Skin epidermis (tissue), 12 donors: ENCODE results near the gene OR1F1.
"Not testable (repeated sequence)": the region's sequence is repeated elsewhere in the genome, so short reads cannot be mapped to it uniquely, and the experiment has no call there.

Experiments used
- H3K27ac ChIP-seq, 21 experiments: fragments of 200-600 bp; sonication (generic) in 11 of 21; one replicate each; pipeline ENCODE4 v1.5.0; 2020; ENCODE audit warnings: mild to moderate bottlenecking in 3 of 21, inconsistent platforms in 2 of 21, moderate library complexity in 2 of 21
- H3K4me3 ChIP-seq, 7 experiments: fragments of 200-600 bp; sonication (generic) in 2 of 7; one replicate each; pipeline ENCODE4 v1.5.0; 2020; ENCODE audit warnings: inconsistent platforms in 2 of 7, mild to moderate bottlenecking in 2 of 7, moderate library complexity in 1 of 7

Gene OR1F1

DNA sequence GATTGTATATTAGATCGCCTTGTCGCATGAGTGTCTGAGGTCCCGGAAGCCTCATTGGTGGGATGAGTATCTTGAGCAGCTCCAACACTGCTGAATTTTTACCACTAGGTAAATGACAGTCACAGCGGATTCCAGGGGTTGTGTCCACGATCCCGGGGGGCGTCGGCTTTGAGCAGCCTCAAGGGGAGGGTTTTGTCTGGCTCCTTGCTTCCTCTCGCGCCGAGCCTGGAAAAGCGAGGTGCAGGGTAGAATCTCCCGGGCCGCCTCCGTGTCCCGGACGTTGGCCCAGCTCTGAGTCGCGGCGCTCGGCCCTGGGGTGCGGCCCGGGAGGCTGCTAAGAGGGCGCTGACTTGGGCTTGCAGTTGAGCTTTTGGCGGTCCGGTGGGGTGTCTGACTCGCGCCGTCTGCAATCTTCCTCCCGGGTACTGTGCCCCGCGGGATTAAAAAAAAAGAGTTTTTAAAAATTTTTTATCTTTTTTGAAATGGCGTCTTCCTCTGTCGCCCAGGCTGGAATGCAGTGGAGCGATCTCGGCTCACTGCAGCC is 4.5 kb downstream of the OR1F1 start:
- H3K4me3 ChIP-seq = no peak overlapping the region
- H3K27ac ChIP-seq = no peak overlapping the region

DNA sequence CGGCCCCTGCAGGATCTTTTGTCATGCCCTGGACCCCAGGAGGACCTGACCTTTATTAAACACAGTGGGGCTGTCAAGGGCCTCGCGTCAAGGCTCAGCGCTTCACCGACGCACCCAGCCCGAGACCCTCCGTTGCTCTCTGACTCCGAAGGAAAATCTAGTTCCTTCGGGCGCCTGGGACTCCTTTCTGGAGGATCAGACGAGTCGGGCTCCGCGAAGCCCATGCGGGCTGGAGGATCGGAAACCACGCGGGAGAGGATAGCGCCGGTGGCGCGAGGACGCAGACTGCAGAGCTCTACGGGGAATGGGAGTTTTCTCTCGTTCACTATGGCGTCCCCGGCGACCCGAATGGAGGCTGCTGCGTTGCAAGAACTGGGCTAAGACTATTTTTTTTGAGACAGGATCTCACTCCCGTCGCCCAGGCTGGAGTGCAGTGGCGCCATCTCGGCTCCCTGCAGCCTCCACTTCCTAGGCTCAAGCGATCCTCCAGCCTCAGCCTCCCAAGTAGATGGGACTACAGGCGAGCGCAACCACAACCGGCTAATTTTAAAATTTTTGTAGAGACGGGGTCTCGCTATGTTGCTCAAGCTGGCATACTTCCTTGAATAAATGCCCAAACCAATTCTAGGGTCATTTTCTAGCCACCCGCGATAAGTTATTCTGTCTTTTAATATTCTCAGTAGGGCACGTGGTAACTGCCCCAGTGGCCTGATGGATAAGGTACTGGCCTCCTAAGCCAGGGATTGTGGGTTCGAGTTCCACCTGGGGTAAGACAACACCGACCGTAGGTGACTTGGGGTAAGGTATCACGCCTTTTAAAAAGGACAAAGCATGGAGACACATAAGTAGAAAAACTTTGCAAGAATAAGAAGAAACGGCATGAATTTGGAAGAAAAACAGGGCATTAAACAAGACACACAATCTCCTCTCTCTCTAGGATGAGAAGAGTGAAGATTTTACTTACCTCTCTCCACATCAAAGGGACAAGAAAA is 5.5 kb downstream of the OR1F1 start:
- H3K4me3 ChIP-seq = no peak overlapping the region
- no peak overlapping the region for H3K27ac ChIP-seq

DNA sequence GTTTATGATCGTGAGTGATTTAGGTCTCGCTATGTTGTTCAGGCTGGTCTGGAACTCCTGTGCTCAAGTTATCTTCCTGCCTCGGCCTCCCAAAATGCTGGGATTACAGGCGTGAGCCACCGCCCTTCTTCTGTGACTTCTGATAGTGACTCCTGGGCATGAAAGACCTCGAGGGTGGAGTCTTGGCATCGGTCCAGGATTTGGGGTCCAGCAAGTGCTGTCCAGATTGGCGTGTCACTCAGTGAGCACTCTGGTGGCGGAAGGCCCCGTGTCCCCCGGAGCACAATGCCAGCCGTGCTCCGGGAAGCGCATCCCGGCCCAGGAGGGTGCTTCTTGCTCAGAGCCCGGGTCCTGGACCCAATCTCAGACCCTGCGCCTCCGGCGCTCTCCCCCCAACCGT is 6.8 kb downstream of the OR1F1 start:
- Histone ChIP-seq H3K4me3 (no peak overlapping the region), H3K27ac (no peak overlapping the region)

DNA sequence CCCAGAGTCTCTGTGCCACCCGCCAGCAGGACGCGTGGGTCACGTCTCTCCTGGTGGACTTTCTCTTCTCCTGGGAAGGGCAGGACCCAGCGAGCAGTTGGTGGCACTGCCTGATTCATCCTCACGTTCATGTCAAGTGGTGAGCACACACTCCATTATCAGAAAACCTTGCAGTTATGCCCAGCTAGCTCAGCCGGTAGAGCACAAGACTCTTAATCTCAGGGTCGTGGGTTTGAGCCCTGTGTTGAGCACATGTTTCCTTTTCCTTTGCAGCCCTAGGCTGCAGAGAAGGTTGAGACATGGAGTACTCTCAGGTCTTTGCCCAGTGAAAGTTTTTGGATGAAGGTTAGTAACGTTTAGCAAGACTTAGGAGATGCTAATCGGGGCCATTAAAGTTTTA is 8.0 kb downstream of the OR1F1 start:
- Histone ChIP-seq H3K4me3 (no peak overlapping the region), H3K27ac (no peak overlapping the region)

DNA sequence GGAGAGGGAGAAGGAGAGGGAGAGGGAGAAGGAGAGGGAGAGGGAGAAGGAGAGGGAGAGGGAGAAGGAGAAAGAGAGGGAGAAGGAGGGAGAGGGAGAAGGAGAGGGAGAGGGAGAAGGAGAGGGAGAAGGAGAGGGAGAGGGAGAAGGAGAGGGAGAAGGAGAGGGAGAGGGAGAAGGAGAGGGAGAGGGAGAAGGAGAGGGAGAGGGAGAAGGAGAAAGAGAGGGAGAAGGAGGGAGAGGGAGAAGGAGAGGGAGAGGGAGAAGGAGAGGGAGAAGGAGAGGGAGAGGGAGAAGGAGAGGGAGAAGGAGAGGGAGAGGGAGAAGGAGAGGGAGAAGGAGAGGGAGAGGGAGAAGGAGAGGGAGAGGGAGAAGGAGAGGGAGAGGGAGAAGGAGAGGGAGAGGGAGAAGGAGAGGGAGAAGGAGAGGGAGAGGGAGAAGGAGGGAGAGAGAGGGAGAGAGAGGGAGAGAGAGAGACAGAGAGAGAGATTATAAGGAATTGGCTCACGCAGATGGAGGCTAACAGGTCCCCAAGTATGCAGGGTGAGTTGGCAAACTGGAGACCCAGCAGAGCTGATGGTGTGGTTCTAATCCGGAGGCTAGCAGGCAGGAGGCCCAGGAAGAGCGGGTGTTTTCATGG is 9.8 kb downstream of the OR1F1 start:
- not testable (repeated sequence) for H3K4me3 ChIP-seq, H3K27ac ChIP-seq

- Histone ChIP-seq H3K27ac (no peak overlapping the region), H3K4me3 (no peak overlapping the region)
Measured at GRCh38 chr16:3198334-3199072, 10.5 kb downstream of the OR1F1 start.

- H3K4me3 ChIP-seq = no peak overlapping the region
- no peak overlapping the region for H3K27ac ChIP-seq
Measured at GRCh38 chr16:3202903-3203539, 15.0 kb downstream of the OR1F1 start.

DNA sequence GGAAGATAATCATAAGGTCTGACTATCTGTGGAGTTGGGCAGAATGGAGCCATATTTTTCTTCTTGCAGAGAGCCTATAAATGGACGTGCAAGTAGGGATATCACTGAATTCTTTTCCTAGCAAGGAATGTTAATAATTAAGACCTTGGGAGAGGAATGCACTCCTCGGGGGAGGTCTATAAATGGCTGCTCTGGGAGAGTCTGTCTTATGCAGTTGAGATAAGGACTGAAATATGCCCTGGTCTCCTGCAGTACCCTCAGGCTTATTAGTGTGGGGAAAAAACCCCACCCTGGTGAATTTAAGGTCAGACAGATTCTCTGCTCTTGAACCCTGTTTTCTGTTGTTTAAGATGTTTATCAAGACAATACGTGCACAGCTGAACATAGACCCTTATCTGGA is 17.9 kb downstream of the OR1F1 start:
- not testable (repeated sequence) for H3K4me3 ChIP-seq, H3K27ac ChIP-seq

DNA sequence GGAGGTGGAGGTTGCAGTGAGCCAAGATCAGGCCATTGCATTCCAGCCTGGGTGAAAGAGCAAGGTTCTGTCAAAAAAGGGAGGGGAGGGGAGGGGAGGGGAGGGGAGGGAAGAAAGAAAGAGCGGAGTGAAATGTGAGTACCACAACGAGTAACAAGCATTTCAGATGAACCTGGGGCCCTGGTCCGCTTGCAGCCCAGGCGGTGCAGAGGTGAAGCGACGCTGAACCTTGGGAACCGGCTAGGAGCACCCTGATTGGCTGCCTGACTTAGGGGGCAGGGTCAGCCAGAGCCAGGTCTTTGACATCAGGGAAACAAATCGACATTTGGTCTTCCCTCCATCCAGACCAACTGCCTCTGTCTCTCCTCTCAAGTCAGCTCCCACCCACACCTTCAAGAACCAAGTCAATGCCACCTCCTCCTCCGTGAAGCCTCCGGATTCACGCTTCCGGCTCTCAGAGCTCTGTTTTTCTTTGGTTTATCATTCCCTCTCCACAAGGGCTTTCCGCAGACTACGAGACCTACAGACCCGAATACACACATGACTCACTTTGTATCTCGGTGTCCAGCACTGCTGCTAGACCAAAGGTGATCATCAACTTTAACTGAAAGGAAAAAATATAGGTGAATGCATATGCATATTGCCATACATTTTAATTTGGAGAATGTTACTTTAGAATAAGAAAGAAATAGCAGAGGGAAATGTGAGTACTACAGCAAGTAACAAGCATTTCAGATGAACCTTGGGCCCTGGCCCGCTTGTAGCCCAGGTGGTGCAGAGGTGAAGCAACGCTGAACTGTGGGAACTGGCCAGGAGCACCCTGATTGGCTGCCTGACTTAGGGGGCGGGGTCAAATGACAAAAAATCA is 19.3 kb downstream of the OR1F1 start:
- no peak overlapping the region for H3K4me3 ChIP-seq
- H3K27ac ChIP-seq = no peak overlapping the region

- H3K4me3 ChIP-seq = no peak overlapping the region
- no peak overlapping the region for H3K27ac ChIP-seq
Measured at GRCh38 chr16:3212006-3212405, 24.0 kb downstream of the OR1F1 start.

DNA sequence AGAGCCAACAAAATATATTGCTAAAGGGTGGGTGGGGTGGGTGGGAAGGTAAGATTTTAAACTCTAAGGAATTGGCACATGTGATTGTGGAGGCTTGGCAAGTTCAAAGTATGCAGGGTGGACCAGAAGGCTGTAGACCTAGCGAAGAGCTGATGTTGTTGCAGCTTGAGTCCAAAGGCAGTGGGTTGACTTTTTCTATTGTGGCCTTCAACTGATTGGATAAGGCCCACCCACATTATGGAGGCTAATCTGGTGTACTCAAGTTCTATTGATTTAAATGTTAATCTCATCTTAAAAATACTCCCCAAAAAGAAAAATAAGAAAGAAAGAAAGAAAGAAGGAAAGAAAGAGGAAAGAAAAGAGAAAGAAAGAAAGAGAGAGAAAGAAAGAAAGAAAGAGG is 24.6 kb downstream of the OR1F1 start:
- H3K27ac ChIP-seq = no peak overlapping the region
- no peak overlapping the region for H3K4me3 ChIP-seq

DNA sequence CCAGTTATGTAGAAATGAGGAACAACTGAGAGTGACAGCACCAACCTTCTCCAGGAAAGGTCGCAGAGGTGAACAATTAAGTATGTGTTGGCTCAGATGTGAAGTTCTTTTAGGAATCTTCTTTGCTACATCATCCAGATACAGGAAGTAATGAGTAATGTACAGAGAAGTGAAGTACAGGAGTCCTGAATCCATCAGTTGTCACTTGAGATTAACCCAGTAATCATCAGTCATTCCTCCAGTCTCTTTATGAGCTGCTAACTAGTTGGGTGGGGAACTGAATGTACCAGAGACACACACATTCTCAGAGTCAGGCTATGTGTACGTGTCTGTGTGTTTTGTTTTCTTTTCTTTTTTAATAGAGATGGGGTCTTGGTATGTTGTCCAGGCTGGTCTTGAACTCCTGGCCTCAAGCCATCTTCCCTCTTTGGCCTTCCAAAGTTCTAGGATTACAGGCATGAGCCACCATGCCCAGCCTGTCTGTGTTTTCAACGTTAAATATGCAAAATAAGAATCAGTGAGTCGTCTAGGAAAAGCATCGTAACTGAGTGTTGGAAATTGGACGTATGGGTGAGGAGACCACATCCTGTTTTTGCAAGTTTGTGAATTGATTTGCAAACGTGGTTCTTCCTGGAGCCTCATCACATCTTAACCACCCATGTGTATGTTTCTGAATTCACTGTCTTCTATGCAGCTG is 27.0 kb downstream of the OR1F1 start:
- H3K27ac ChIP-seq = peak overlapping the region in 10 of 21 experiments; percentile 3 to 82 (median 52)

GRCh38 chr16:3215601-3216262 is 27.7 kb downstream of the OR1F1 start:
- peak overlapping the region in 10 of 21 experiments; percentile 3 to 82 (median 59) for H3K27ac ChIP-seq
- no peak overlapping the region for H3K4me3 ChIP-seq

More for the DNA sequence above, 27.0 kb downstream of the OR1F1 start:
- H3K4me3 ChIP-seq = no peak overlapping the region

DNA sequence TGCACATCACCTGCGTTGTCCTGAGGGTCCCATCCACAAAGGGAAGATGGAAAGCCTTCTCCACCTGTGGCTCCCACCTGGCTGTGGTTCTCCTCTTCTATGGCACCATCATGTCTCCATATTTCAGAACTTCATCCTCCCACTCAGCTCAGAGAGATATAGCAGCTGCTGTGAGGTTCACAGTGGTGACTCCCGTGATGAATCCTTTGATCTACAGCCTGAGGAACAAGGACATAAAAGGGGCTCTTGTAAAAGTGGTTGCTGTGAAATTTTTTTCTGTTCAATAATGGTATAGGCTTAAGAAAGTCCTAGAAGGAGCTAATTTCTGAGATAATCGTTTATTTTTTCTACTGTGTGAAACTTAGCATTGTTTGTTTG is 28.2 kb downstream of the OR1F1 start:
- Histone ChIP-seq H3K4me3 (no peak overlapping the region), H3K27ac (peak overlapping the region in 7 of 21 experiments; percentile 11 to 82 (median 73))

GRCh38 chr16:3220839-3221238 is 32.8 kb downstream of the OR1F1 start:
- H3K4me3 ChIP-seq = no peak overlapping the region
- no peak overlapping the region for H3K27ac ChIP-seq

GRCh38 chr16:3223913-3224515 is 36.0 kb downstream of the OR1F1 start:
- no peak overlapping the region for H3K27ac ChIP-seq
- H3K4me3 ChIP-seq = no peak overlapping the region

- H3K27ac ChIP-seq = peak overlapping the region; percentile 81 to 98 (median 94)
- H3K4me3 ChIP-seq = peak overlapping the region; percentile 68 to 84 (median 81)
Measured at GRCh38 chr16:3234543-3234856, 46.5 kb downstream of the OR1F1 start.
